Esophagus muscularis mucosa (tissue), 4 donors: ENCODE data around the gene KIRREL2. TPM values are rescaled to one million over a fixed set of nuclear protein-coding genes. Genes with fewer than 3 reads are reported as not detected.

Experiments used
- DNase-seq: peaks from one replicate; pipeline ENCODE4 v3.0.0-alpha.2; 2017; ENCODE audit errors: extremely low spot score
- H3K27ac ChIP-seq, 4 donors: fragments of 200-600 bp; sonication (generic); replicated peaks in 1 of 4; 1 replicate in 3 of 4; 2 replicates in 1 of 4; pipeline ENCODE4 v1.5.1; 2016 to 2019; ENCODE audit warnings: mild to moderate bottlenecking in 1 of 4
- H3K27me3 ChIP-seq, 4 donors: fragments of 200-600 bp; sonication (generic); one replicate each; pipeline versions ENCODE4 v1.5.1 to v1.6.0; 2016 to 2019
- H3K36me3 ChIP-seq, 4 donors: fragments of 200-600 bp; sonication (generic); one replicate each; pipeline ENCODE4 v1.5.1; 2016 to 2019
- H3K4me1 ChIP-seq, 4 donors: fragments of 200-600 bp; sonication (generic); one replicate each; pipeline ENCODE4 v1.5.1; 2016 to 2019
- H3K4me3 ChIP-seq, 4 donors: fragments of 200-600 bp; sonication (generic); 1 replicate in 2 of 4; 2 replicates in 2 of 4; pipeline ENCODE4 v1.5.1; 2016 to 2019; ENCODE audit warnings: mild to moderate bottlenecking in 4 of 4, moderate library complexity in 1 of 4
- H3K9me3 ChIP-seq, 4 donors: fragments of 200-600 bp; sonication (generic); 1 replicate in 3 of 4; 2 replicates in 1 of 4; pipeline ENCODE4 v1.5.1; 2016 to 2019
- EP300 ChIP-seq: sonication (generic); formaldehyde crosslinking; IDR thresholded peaks from one replicate; pipeline ENCODE4 v1.6.1; 2017; ENCODE audit warnings: antibody characterized with exemption
- POLR2A ChIP-seq: fragments of 450-650 bp; IDR thresholded peaks from one replicate; pipeline ENCODE4 v1.6.1; 2017; ENCODE audit warnings: antibody characterized with exemption, moderate library complexity, mild to moderate bottlenecking, low read depth
- POLR2AphosphoS5 ChIP-seq, 2 donors: sonication (generic); formaldehyde crosslinking; IDR thresholded peaks; one replicate each; pipeline ENCODE4 v1.6.1; 2017; ENCODE audit warnings: antibody characterized with exemption in 2 of 2
- WGBS: methylation state at CpG from one replicate; pipeline ENCODE4 v1.1.5; 2018; 5-methylcytosine and 5-hydroxymethylcytosine counted together
- intact Hi-C: fragments of 100-400 bp; cut with DNase I; formaldehyde crosslinking; loops from one replicate; pipeline ENCODE4 v1.15.1; 2023
- total RNA-seq, 4 donors: library from RNA; depleted of rRNA; stranded (reverse); fragments of >200 nt; gene quantifications; one replicate each; pipeline versions ENCODE4 v1.1.0 to v1.2.1, GENCODE V29; 2016
- TF ChIP-seq, protein P1 (sequence below), 3 experiments: fragments of 200-600 bp in 2 of 3; fragments of 450-650 bp in 1 of 3; sonication (generic) in 2 of 3; IDR thresholded peaks; one replicate each; pipeline ENCODE4 v1.5.1; 2017 to 2019; ENCODE audit warnings: antibody characterized with exemption in 3 of 3, mild to moderate bottlenecking in 2 of 3, moderate library complexity in 1 of 3

Gene KIRREL2
- total RNA-seq, 4 donors from 2014 or later: not detected

DNA sequence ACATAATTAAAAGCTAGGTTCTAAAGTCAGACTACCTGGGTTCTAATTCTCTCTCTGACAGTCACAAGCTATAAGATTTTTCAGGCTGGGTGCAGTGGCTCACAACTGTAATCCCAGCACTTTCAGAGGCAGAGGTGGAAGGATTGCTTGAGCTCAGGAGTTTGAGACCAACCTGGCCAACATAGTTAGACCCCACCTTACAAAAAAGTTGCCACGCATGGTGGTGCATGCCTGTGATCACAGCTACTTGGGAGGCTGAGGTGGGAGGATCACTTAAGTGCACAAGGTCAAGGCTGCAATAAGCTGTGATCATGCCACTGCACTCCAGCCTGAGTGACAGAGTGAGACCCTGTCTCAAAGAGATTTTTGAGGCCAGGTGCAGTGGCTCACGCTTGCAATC, 37.6 kb downstream of the KIRREL2 start:
- WGBS: 89% methylated on average over 2 of the region's 2 CpGs
- H3K36me3 ChIP-seq: peaks cover 41 to 83% (median 76%) of the 10 kb centered on the region in 4 donors

DNA sequence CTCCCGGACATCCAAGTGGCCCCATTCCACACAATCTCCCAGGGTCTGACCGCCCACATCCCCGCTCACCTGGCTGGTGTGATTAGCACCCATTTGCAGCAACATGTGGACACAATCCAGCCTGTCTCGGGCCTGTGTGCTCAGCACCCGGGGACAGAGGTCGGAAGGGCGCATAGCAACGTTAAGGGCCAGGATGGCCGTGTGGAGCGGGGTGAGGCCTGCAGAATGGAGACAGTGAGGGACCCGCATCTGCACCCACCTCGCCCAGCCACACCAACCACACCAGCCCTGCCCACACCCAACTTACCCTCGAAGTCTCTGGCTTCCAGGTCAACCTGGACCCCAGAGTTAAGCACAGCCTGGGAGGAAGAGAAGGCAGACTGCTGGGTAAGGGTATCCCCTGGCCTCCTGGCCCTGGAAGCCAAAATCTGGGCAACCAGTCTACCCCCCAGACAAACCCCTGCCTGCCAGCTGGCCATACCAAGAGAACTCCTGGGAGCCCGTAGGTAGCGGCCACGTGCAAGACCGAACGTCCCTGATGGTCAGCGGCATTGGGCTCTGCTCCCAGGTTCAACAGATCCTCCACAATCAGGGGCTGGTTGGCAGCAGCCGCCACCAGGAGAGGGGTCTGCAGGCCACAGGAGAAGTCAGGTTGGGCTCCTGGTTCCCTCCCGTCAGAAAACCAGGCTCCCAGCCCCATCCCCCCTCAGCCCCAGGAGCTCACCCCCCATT, 39.4 kb downstream of the KIRREL2 start:
- Histone ChIP-seq H3K27me3 (no peaks in the 10 kb centered on the region), H3K36me3 (peaks cover 26 to 66% (median 60%) of the 10 kb centered on the region in 4 donors), H3K9me3 (no peaks in the 10 kb centered on the region), H3K4me1 (peaks cover 14 to 35% (median 30%) of the 10 kb centered on the region in 4 donors), H3K27ac (no peak overlapping the region), H3K4me3 (no peak overlapping the region)
- 91% methylated on average over 19 of the region's 21 CpGs for WGBS
- TF ChIP-seq POLR2AphosphoS5 (IDR thresholded peaks at IDR 0.05) (no peak), POLR2A (no peak), EP300 (no peak)
- TF ChIP-seq, protein P1, sequence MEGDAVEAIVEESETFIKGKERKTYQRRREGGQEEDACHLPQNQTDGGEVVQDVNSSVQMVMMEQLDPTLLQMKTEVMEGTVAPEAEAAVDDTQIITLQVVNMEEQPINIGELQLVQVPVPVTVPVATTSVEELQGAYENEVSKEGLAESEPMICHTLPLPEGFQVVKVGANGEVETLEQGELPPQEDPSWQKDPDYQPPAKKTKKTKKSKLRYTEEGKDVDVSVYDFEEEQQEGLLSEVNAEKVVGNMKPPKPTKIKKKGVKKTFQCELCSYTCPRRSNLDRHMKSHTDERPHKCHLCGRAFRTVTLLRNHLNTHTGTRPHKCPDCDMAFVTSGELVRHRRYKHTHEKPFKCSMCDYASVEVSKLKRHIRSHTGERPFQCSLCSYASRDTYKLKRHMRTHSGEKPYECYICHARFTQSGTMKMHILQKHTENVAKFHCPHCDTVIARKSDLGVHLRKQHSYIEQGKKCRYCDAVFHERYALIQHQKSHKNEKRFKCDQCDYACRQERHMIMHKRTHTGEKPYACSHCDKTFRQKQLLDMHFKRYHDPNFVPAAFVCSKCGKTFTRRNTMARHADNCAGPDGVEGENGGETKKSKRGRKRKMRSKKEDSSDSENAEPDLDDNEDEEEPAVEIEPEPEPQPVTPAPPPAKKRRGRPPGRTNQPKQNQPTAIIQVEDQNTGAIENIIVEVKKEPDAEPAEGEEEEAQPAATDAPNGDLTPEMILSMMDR (IDR thresholded peaks at IDR 0.05): no peak
- intact Hi-C loops: loop anchor here (5.0 kb wide), 1 partner anchor 36 kb away; no protein-coding TSS in a partner anchor
- DNase-seq: no peak

More for the DNA sequence above, 37.6 kb downstream of the KIRREL2 start:
- no peak for TF ChIP-seq POLR2AphosphoS5 (IDR thresholded peaks at IDR 0.05)
- TF ChIP-seq EP300: no peak
- TF ChIP-seq, protein P1 (IDR thresholded peaks at IDR 0.05): no peak
- TF ChIP-seq POLR2A: no peak
- Histone ChIP-seq H3K27ac (no peak overlapping the region), H3K9me3 (no peaks in the 10 kb centered on the region), H3K4me1 (peaks cover 10 to 32% (median 25%) of the 10 kb centered on the region in 4 donors), H3K27me3 (no peaks in the 10 kb centered on the region), H3K4me3 (no peak overlapping the region)
- intact Hi-C loops: no loop called here
- DNase-seq: no peak

DNA sequence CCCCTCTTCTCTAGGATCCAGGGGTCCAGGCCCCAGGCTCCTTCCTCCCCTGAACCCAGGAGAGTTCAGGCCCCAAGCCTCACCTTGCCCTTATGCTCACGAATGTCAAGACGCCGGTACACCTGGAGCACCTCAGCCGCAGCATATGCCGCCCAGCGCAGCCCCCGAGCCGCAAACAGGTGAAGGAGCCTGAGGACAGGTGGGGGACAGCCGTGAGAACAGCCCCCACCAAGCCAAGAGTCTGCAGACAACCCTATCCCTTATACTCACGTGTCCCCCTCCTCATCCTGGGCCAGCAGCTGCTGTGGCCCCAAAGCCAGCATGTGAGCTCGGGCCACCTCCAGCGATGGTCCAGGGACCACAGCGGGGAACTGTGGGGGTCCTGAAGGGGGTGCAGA, 39.9 kb downstream of the KIRREL2 start:
- H3K9me3 ChIP-seq: no peaks in the 10 kb centered on the region
- no peak overlapping the region for H3K27ac ChIP-seq
- H3K4me1 ChIP-seq: peaks cover 14 to 41% (median 36%) of the 10 kb centered on the region in 4 donors
- TF ChIP-seq POLR2AphosphoS5 (IDR thresholded peaks at IDR 0.05) (no peak), POLR2A (no peak), EP300 (no peak)
- TF ChIP-seq, protein P1 (IDR thresholded peaks at IDR 0.05): no peak
- DNase-seq: no peak
- intact Hi-C loops: loop anchor here (5.0 kb wide), 1 partner anchor 36 kb away; no protein-coding TSS in a partner anchor
- 60% methylated on average over 1 of the region's 13 CpGs for WGBS
- H3K4me3 ChIP-seq: no peak overlapping the region
- H3K36me3 ChIP-seq: peaks cover 26 to 61% (median 56%) of the 10 kb centered on the region in 4 donors
- H3K27me3 ChIP-seq: no peaks in the 10 kb centered on the region

DNA sequence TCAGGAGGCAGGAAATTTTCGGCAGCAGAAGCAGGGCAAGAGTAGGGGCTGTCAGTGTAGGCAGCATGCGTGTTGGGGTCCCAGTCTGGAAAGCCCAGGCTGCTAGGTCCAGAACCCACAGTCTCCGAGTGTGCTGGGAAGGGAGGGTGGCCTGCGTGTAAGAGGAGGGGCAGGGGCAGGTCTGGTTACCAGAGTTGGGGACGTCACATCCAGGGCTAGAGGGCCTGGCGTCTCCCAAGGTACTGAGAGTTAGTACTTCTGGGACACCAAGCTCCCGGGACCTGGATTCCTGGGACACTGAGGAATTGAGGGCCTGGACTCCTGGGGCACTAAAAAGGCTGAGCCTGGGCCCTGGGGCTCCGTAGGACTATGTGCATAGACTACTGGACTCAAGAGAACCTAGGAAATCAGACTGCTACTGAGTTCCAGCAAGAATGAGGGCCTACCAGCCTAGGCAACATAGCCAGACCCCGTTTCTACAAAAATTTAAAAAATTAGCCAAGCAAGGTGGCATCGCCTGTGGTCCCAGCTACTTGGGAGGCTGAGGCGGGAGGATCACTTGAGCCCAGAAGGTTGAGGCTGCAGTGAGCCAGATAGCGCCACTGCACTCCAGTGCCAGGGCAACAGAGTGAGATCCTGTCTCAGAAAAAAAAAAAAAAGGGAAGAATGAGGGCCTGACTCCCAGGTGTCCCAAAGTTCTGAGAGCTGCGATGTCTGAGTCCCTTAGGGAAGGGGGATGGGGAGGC, 41.2 kb downstream of the KIRREL2 start:
- H3K4me3 ChIP-seq: peak overlapping the region; percentile 68 to 86 (median 74)
- peaks cover 14 to 48% (median 42%) of the 10 kb centered on the region in 4 donors for H3K4me1 ChIP-seq
- no peaks in the 10 kb centered on the region for H3K9me3 ChIP-seq
- H3K27ac ChIP-seq: peak overlapping the region; percentile 88 to 94 (median 92)
- 90% methylated on average over 13 of the region's 13 CpGs for WGBS
- H3K36me3 ChIP-seq: peaks cover 24 to 50% (median 46%) of the 10 kb centered on the region in 4 donors
- intact Hi-C loops: loop anchor here (5.0 kb wide), 1 partner anchor 34 kb away; no protein-coding TSS in a partner anchor
- no peaks in the 10 kb centered on the region for H3K27me3 ChIP-seq
- DNase-seq: no peak
- TF ChIP-seq POLR2AphosphoS5 (IDR thresholded peaks at IDR 0.05) (no peak), EP300 (no peak), POLR2A (no peak)
- TF ChIP-seq, protein P1 (IDR thresholded peaks at IDR 0.05): no peak
